Measurements from ENCODE around the gene UNC80. TPM values are rescaled to one million over a fixed set of nuclear protein-coding genes. Genes with fewer than 3 reads are reported as not detected.

Gene UNC80
- total and polyA plus RNA-seq, 2 experiments from 2014 or later = 0.03 to 0.12 TPM

DNA sequence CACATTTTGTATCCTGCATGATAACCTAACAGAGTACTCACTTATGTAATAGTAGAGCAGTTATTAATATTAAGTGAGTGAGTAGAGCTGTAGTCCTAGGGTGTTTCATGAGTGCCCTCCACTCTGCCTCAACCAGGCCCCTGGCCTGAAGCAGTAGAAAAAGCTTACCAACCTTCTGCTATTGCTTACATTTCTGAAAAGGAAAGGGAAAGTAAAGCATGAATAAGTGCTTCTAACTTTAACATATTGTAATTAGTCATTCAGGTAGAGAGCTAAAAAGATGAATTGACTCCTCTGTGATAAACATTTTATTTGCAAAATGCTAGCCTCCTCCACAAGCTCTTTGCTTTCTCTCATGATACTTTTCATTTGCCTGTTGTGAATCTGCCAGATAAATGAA is 136.1 kb downstream of the UNC80 start:
- H3K79me2 ChIP-seq = no peaks in the 10 kb centered on the region
- TF ChIP-seq EZH2phosphoT487 (IDR thresholded peaks at IDR 0.05; ENCODE audit: low read depth, severe bottlenecking, unreplicated experiment) (no peak), EZH2 (IDR thresholded peaks at IDR 0.05; ENCODE audit: borderline replicate concordance) (no peak)
- TF ChIP-seq, protein P1, sequence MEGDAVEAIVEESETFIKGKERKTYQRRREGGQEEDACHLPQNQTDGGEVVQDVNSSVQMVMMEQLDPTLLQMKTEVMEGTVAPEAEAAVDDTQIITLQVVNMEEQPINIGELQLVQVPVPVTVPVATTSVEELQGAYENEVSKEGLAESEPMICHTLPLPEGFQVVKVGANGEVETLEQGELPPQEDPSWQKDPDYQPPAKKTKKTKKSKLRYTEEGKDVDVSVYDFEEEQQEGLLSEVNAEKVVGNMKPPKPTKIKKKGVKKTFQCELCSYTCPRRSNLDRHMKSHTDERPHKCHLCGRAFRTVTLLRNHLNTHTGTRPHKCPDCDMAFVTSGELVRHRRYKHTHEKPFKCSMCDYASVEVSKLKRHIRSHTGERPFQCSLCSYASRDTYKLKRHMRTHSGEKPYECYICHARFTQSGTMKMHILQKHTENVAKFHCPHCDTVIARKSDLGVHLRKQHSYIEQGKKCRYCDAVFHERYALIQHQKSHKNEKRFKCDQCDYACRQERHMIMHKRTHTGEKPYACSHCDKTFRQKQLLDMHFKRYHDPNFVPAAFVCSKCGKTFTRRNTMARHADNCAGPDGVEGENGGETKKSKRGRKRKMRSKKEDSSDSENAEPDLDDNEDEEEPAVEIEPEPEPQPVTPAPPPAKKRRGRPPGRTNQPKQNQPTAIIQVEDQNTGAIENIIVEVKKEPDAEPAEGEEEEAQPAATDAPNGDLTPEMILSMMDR (IDR thresholded peaks at IDR 0.05; ENCODE audit: poor library complexity) = no peak
- DNase-seq (ENCODE audit: low spot score) = no peak
- no peak overlapping the region for H2AFZ ChIP-seq
- H3K27me3 ChIP-seq = no peaks in the 10 kb centered on the region
- no peaks in the 10 kb centered on the region for H3K9me2 ChIP-seq (replicated peaks; ENCODE audit: insufficient read depth)
- H3K4me2 ChIP-seq = no peak overlapping the region
- no peaks in the 10 kb centered on the region for H3K36me3 ChIP-seq (replicated peaks; ENCODE audit: insufficient read depth, low read depth)
- H4K20me1 ChIP-seq (ENCODE audit: insufficient read depth, poor library complexity, severe bottlenecking) = no peaks in the 10 kb centered on the region
- H3K9me3 ChIP-seq (ENCODE audit: low read depth) = no peaks in the 10 kb centered on the region
- H3K27ac ChIP-seq = no peak overlapping the region
- H3K4me1 ChIP-seq (ENCODE audit: insufficient read depth) = no peaks in the 10 kb centered on the region
- no peak overlapping the region for H3K4me3 ChIP-seq

DNA sequence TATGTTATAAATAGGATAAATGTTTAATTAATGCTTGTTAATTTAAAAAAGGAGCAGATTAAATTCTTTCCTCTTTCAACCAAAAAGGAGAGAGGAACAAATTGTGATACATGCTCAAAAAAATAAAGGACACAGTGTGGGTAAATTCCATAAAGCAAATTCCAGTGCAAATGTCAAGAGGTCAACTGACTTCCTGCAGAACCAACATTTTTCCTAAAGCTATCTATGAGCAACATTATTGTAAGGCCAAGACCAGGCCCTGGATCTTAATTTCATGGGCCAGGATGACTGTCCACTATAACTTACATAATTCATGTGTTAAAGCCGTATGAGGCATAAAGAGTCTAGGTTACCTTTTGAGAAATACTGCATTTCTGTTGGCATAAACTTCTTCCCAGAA is 136.9 kb downstream of the UNC80 start:
- no peak overlapping the region for H2AFZ ChIP-seq
- no peaks in the 10 kb centered on the region for H3K79me2 ChIP-seq
- no peaks in the 10 kb centered on the region for H3K27me3 ChIP-seq
- no peaks in the 10 kb centered on the region for H4K20me1 ChIP-seq (ENCODE audit: insufficient read depth, poor library complexity, severe bottlenecking)
- no peaks in the 10 kb centered on the region for H3K36me3 ChIP-seq (replicated peaks; ENCODE audit: insufficient read depth, low read depth)
- no peaks in the 10 kb centered on the region for H3K9me2 ChIP-seq (replicated peaks; ENCODE audit: insufficient read depth)
- H3K9me3 ChIP-seq (ENCODE audit: low read depth) = no peaks in the 10 kb centered on the region
- no peak overlapping the region for H3K4me2 ChIP-seq
- H3K27ac ChIP-seq = no peak overlapping the region
- H3K4me1 ChIP-seq (ENCODE audit: insufficient read depth) = no peaks in the 10 kb centered on the region
- WGBS (ENCODE audit: low lambda C conversion rate, missing lambda C conversion rate) = 93% methylated on average over 1 of the region's 1 CpG
- DNase-seq (ENCODE audit: low spot score) = no peak
- TF ChIP-seq EZH2phosphoT487 (IDR thresholded peaks at IDR 0.05; ENCODE audit: low read depth, severe bottlenecking, unreplicated experiment) (no peak), EZH2 (IDR thresholded peaks at IDR 0.05; ENCODE audit: borderline replicate concordance) (no peak)
- TF ChIP-seq, protein P1 (IDR thresholded peaks at IDR 0.05; ENCODE audit: poor library complexity) = no peak
- H3K4me3 ChIP-seq = no peak overlapping the region

DNA sequence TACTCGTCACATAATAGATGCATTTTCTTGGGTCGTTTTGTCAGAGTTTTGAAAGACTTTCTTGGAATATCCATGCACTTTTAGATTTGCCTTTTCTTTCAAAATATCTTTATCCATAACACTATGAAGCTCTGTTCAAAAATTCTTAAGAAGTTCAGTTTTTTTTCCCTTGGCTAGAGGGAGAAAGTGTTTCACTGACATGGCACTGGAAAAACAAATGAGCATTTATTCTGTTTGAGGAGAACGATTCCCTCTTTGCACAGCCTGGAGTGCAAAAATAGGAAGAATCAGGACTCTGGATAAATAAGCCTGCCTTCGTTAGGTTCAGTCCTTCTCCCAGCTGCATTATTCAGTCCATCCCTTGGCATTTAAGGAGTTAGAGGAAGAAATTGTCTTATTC is 139.9 kb downstream of the UNC80 start:
- H3K4me3 ChIP-seq = no peak overlapping the region
- DNase-seq (ENCODE audit: low spot score) = no peak
- no peaks in the 10 kb centered on the region for H3K27me3 ChIP-seq
- H3K4me1 ChIP-seq (ENCODE audit: insufficient read depth) = no peaks in the 10 kb centered on the region
- H3K36me3 ChIP-seq (replicated peaks; ENCODE audit: insufficient read depth, low read depth) = no peaks in the 10 kb centered on the region
- no peak overlapping the region for H3K4me2 ChIP-seq
- H4K20me1 ChIP-seq (ENCODE audit: insufficient read depth, poor library complexity, severe bottlenecking) = no peaks in the 10 kb centered on the region
- no peak overlapping the region for H2AFZ ChIP-seq
- H3K27ac ChIP-seq = no peak overlapping the region
- no peaks in the 10 kb centered on the region for H3K79me2 ChIP-seq
- H3K9me3 ChIP-seq (ENCODE audit: low read depth) = no peaks in the 10 kb centered on the region
- WGBS (ENCODE audit: low lambda C conversion rate, missing lambda C conversion rate) = 81% methylated on average over 4 of the region's 4 CpGs
- no peak for TF ChIP-seq EZH2phosphoT487 (IDR thresholded peaks at IDR 0.05; ENCODE audit: low read depth, severe bottlenecking, unreplicated experiment)
- TF ChIP-seq, protein P1 (IDR thresholded peaks at IDR 0.05; ENCODE audit: poor library complexity) = no peak
- no peak for TF ChIP-seq EZH2 (IDR thresholded peaks at IDR 0.05; ENCODE audit: borderline replicate concordance)
- H3K9me2 ChIP-seq (replicated peaks; ENCODE audit: insufficient read depth) = no peaks in the 10 kb centered on the region

DNA sequence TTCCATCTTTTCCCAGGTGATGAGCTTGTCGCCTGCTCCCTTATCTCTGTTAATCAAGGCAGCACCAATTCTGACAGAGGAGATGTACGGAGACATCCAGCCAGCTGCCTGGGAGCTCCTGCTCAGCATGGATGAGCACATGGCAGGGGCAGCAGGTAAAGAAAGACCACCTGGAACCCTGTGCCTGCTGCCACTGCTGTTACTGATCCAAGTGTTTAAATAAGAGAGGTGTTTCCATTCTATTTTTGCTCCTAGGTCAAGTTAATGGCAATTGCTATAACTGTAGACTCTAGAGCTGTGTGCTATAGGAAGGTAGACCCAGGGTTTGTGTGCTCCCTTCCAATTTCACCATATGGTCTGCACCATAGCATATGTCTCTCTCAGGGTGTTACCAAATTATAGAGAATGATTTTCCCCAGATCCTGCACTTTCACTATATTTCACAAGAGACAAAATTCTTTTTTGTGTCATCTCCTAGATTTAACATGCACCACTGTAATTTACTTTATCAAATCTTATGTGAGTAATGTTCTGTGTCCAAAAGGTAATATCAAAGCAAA is 142.2 kb downstream of the UNC80 start:
- Histone ChIP-seq H2AFZ (no peak overlapping the region), H4K20me1 (ENCODE audit: insufficient read depth, poor library complexity, severe bottlenecking) (no peaks in the 10 kb centered on the region), H3K79me2 (no peaks in the 10 kb centered on the region), H3K9me2 (replicated peaks; ENCODE audit: insufficient read depth) (no peaks in the 10 kb centered on the region), H3K4me1 (ENCODE audit: insufficient read depth) (no peaks in the 10 kb centered on the region), H3K27ac (no peak overlapping the region), H3K36me3 (replicated peaks; ENCODE audit: insufficient read depth, low read depth) (no peaks in the 10 kb centered on the region), H3K4me2 (no peak overlapping the region), H3K4me3 (no peak overlapping the region), H3K9me3 (ENCODE audit: low read depth) (no peaks in the 10 kb centered on the region), H3K27me3 (no peaks in the 10 kb centered on the region)
- no peak for DNase-seq (ENCODE audit: low spot score)
- TF ChIP-seq, protein P1 (IDR thresholded peaks at IDR 0.05; ENCODE audit: poor library complexity) = no peak
- TF ChIP-seq EZH2phosphoT487 (IDR thresholded peaks at IDR 0.05; ENCODE audit: low read depth, severe bottlenecking, unreplicated experiment) (no peak), EZH2 (IDR thresholded peaks at IDR 0.05; ENCODE audit: borderline replicate concordance) (no peak)
- 70% methylated on average over 2 of the region's 2 CpGs for WGBS (ENCODE audit: low lambda C conversion rate, missing lambda C conversion rate)

Measured in hepatocyte (in vitro differentiated cells).